Liver (tissue), 9 donors: ENCODE data around the gene MMEL1. TPM values are rescaled to one million over a fixed set of nuclear protein-coding genes. Genes with fewer than 3 reads are reported as not detected.

Experiments
- DNase-seq: peaks from one replicate; pipeline ENCODE4 v3.0.0-alpha.2; 2017; ENCODE audit warnings: low spot score
- H3K27ac ChIP-seq, 2 donors: one replicate each; pipeline ENCODE4 v1.7.0; 2013; ENCODE audit warnings: inconsistent platforms in 2 of 2, low read length in 2 of 2, control low read depth in 1 of 2, low read depth in 1 of 2, mild to moderate bottlenecking in 1 of 2
- H3K27me3 ChIP-seq, 4 donors: one replicate each; pipeline versions ENCODE4 v1.6.1 to v1.7.0; 2013; ENCODE audit warnings: low read length in 3 of 4, inconsistent platforms in 1 of 4, mild to moderate bottlenecking in 1 of 4, moderate library complexity in 1 of 4; ENCODE audit not compliant: control insufficient read depth in 4 of 4, insufficient read depth in 4 of 4
- H3K36me3 ChIP-seq, 4 donors: one replicate each; pipeline versions ENCODE4 v1.6.1 to v1.7.0; 2013; ENCODE audit warnings: low read length in 3 of 4, mild to moderate bottlenecking in 3 of 4, low read depth in 1 of 4, moderate library complexity in 1 of 4; ENCODE audit not compliant: control insufficient read depth in 4 of 4, insufficient read depth in 3 of 4
- H3K4me1 ChIP-seq, 4 donors: one replicate each; pipeline versions ENCODE4 v1.6.1 to v1.7.0; 2013; ENCODE audit warnings: low read length in 3 of 4, mild to moderate bottlenecking in 3 of 4, moderate library complexity in 1 of 4; ENCODE audit not compliant: control insufficient read depth in 4 of 4, insufficient read depth in 4 of 4
- H3K4me3 ChIP-seq, 3 donors: one replicate each; pipeline versions ENCODE4 v1.6.1 to v1.7.0; 2013; ENCODE audit warnings: low read length in 3 of 3, control low read depth in 1 of 3, low read depth in 1 of 3, mild to moderate bottlenecking in 1 of 3
- H3K9ac ChIP-seq, 2 donors: one replicate each; pipeline ENCODE4 v1.7.0; 2013; ENCODE audit warnings: low read length in 2 of 2, mild to moderate bottlenecking in 2 of 2, moderate library complexity in 2 of 2, control low read depth in 1 of 2, low read depth in 1 of 2
- H3K9me3 ChIP-seq, 4 donors: one replicate each; pipeline versions ENCODE4 v1.6.1 to v1.7.0; 2013; ENCODE audit warnings: low read length in 3 of 4; ENCODE audit not compliant: control insufficient read depth in 4 of 4
- ATF3 ChIP-seq: IDR thresholded peaks from 2 replicates; pipeline ENCODE4 v1.6.1; 2016; ENCODE audit warnings: antibody characterized with exemption
- CTCF ChIP-seq: fragments of 150-350 bp; IDR thresholded peaks from 2 replicates; pipeline ENCODE4 v1.5.1; 2017; ENCODE audit warnings: improper control_type of control experiment, low read depth, low read length; ENCODE audit not compliant: missing input control
- FOXA1 ChIP-seq: IDR thresholded peaks from 2 replicates; pipeline ENCODE4 v1.6.1; 2016; ENCODE audit warnings: antibody characterized with exemption
- FOXA2 ChIP-seq: IDR thresholded peaks from 2 replicates; pipeline ENCODE4 v1.6.1; 2016; ENCODE audit warnings: antibody characterized with exemption
- GABPA ChIP-seq, 2 donors: IDR thresholded peaks in 1 of 2; conservative IDR thresholded peaks in 1 of 2; 2 replicates each; pipeline ENCODE4 v1.6.1; 2016; ENCODE audit warnings: antibody characterized with exemption in 2 of 2, mild to moderate bottlenecking in 1 of 2, moderate library complexity in 1 of 2
- HNF4A ChIP-seq, 2 donors: conservative IDR thresholded peaks; 2 replicates each; pipeline ENCODE4 v1.6.1; 2016; ENCODE audit warnings: antibody characterized with exemption in 2 of 2, mild to moderate bottlenecking in 2 of 2
- HNF4G ChIP-seq: IDR thresholded peaks from 2 replicates; pipeline ENCODE4 v1.6.1; 2016; ENCODE audit warnings: antibody characterized with exemption
- JUND ChIP-seq, 2 donors: IDR thresholded peaks; 2 replicates each; pipeline ENCODE4 v1.6.1; 2016; ENCODE audit warnings: antibody characterized with exemption in 2 of 2
- RAD21 ChIP-seq, 2 donors: IDR thresholded peaks; 2 replicates each; pipeline ENCODE4 v1.6.1; 2016; ENCODE audit warnings: antibody characterized with exemption in 2 of 2, mild to moderate bottlenecking in 2 of 2
- REST ChIP-seq: IDR thresholded peaks from 2 replicates; pipeline ENCODE4 v1.6.1; 2016; ENCODE audit warnings: antibody characterized with exemption, mild to moderate bottlenecking
- RXRA ChIP-seq, 2 donors: IDR thresholded peaks; 2 replicates each; pipeline ENCODE4 v1.6.1; 2017 to 2018; ENCODE audit warnings: antibody characterized with exemption in 2 of 2, mild to moderate bottlenecking in 1 of 2
- SP1 ChIP-seq: IDR thresholded peaks from 2 replicates; pipeline ENCODE4 v1.6.1; 2018; ENCODE audit warnings: antibody characterized with exemption, mild to moderate bottlenecking
- YY1 ChIP-seq: IDR thresholded peaks from 2 replicates; pipeline ENCODE4 v1.6.1; 2016; ENCODE audit warnings: antibody characterized with exemption, mild to moderate bottlenecking
- WGBS: extraction: QIAGEN DNeasy Blood & Tissue Kit; methylation state at CpG from one replicate; pipeline ENCODE4 v1.1.7; 2013; 5-methylcytosine and 5-hydroxymethylcytosine counted together
- polyA plus RNA-seq, 2 donors: library from polyadenylated mRNA; stranded (reverse) in 1 of 2; unstranded in 1 of 2; fragments of 200-250 nt in 1 of 2; fragments of >200 nt in 1 of 2; fragmentation: Nextera tagmentation in 1 of 2; extraction: Ambion mirVana in 1 of 2; gene quantifications; one replicate each; pipeline versions ENCODE4 v1.2.1 to v1.2.3, GENCODE V29; 2013 to 2015
- total RNA-seq, 2 donors: library from RNA; depleted of rRNA; stranded (reverse); fragments of >200 nt; gene quantifications; one replicate each; pipeline ENCODE4 v1.2.3, GENCODE V29; 2014
- TF ChIP-seq, protein P1 (sequence below): IDR thresholded peaks from 2 replicates; pipeline ENCODE4 v1.6.1; 2016; ENCODE audit warnings: antibody characterized with exemption
- donor health status: healthy.
- donor health status: healthy.
- donor health status: healthy.
- donor health status: healthy.
- donor health status: healthy.

MMEL1 gene
- total and polyA plus RNA-seq, 4 donors, result under 0.01 to 0.42 TPM; not detected in 2

GRCh38 chr1:2644591-2645101 lies 11.8 kb upstream of the MMEL1 start:
- Histone ChIP-seq H3K9ac (no peak overlapping the region), H3K4me1 (peaks cover 5 to 22% (median 13%) of the 10 kb centered on the region in 4 donors), H3K27me3 (no peaks in the 10 kb centered on the region), H3K27ac (no peak overlapping the region), H3K36me3 (no peaks in the 10 kb centered on the region), H3K9me3 (peaks cover 3 to 8% (median 5%) of the 10 kb centered on the region in 4 donors), H3K4me3 (no peak overlapping the region)
- TF ChIP-seq CTCF, result no peak
- TF ChIP-seq JUND (IDR thresholded peaks at IDR 0.05), result no peak
- TF ChIP-seq RXRA (IDR thresholded peaks at IDR 0.05), result no peak
- TF ChIP-seq FOXA2, result no peak
- no peak for TF ChIP-seq FOXA1
- TF ChIP-seq SP1, result no peak
- TF ChIP-seq HNF4A (conservative IDR thresholded peaks at IDR 0.05), result no peak
- no peak for TF ChIP-seq GABPA (IDR thresholded peaks at IDR 0.05 in 1 of 2, conservative IDR thresholded peaks at IDR 0.05 in 1 of 2)
- no peak for TF ChIP-seq YY1
- no peak for TF ChIP-seq ATF3
- TF ChIP-seq RAD21 (IDR thresholded peaks at IDR 0.05), result no peak
- TF ChIP-seq, protein P1, sequence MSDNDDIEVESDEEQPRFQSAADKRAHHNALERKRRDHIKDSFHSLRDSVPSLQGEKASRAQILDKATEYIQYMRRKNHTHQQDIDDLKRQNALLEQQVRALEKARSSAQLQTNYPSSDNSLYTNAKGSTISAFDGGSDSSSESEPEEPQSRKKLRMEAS, result no peak
- WGBS, result 84% methylated on average over 12 of the region's 12 CpGs
- DNase-seq, result no peak

- H3K4me3 ChIP-seq, result no peak overlapping the region
- H3K9ac ChIP-seq, result no peak overlapping the region
- no peak overlapping the region for H3K27ac ChIP-seq
- H3K27me3 ChIP-seq, result no peaks in the 10 kb centered on the region
- peaks cover 3 to 8% (median 4%) of the 10 kb centered on the region in 4 donors for H3K9me3 ChIP-seq
- no peak for TF ChIP-seq REST
- TF ChIP-seq HNF4G, result no peak
- no peak for TF ChIP-seq SP1
- H3K4me1 ChIP-seq, result peaks cover 5 to 22% (median 13%) of the 10 kb centered on the region in 4 donors
- DNase-seq, result no peak
- 91% methylated on average over 14 of the region's 14 CpGs for WGBS
- H3K36me3 ChIP-seq, result no peaks in the 10 kb centered on the region
Observed at GRCh38 chr1:2644171-2644570, 11.4 kb upstream of the MMEL1 start.
